ENCODE measurements around the gene THSD7A. TPM values are rescaled to one million over a fixed set of nuclear protein-coding genes. Genes with fewer than 3 reads are reported as not detected.

The THSD7A gene
- total RNA-seq, 1 experiment from 2014 or later = not detected

- no peak for DNase-seq
- H3K79me2 ChIP-seq (ENCODE audit: low read length) = no peaks in the 10 kb centered on the region
- no peak overlapping the region for H3K4me2 ChIP-seq (ENCODE audit: low read depth, low read length, poor library complexity, severe bottlenecking)
- H2AFZ ChIP-seq (ENCODE audit: low read length) = no peak overlapping the region
- no peak overlapping the region for H3K4me3 ChIP-seq (ENCODE audit: low read length)
- no peaks in the 10 kb centered on the region for H3K27me3 ChIP-seq (ENCODE audit: low read length)
- H3K9me2 ChIP-seq (replicated peaks; ENCODE audit: insufficient read depth, low read length) = no peaks in the 10 kb centered on the region
- no peak overlapping the region for H3K27ac ChIP-seq (ENCODE audit: low read length)
- H3K36me3 ChIP-seq (ENCODE audit: insufficient read depth, low read length) = no peaks in the 10 kb centered on the region
- no peaks in the 10 kb centered on the region for H4K20me1 ChIP-seq (ENCODE audit: insufficient read depth, low read depth, low read length)
- H3K9me3 ChIP-seq (ENCODE audit: low read length) = no peaks in the 10 kb centered on the region
- H3K4me1 ChIP-seq (ENCODE audit: low read length) = no peaks in the 10 kb centered on the region
- no peak overlapping the region for H3K9ac ChIP-seq (ENCODE audit: low read length)
These were observed 36.8 kb downstream of the THSD7A start for GRCh38 chr7:11795231-11795630.

- no peak overlapping the region for H3K27ac ChIP-seq (ENCODE audit: low read length)
- H3K9me2 ChIP-seq (replicated peaks; ENCODE audit: insufficient read depth, low read length) = no peaks in the 10 kb centered on the region
- no peak for DNase-seq
- no peaks in the 10 kb centered on the region for H3K36me3 ChIP-seq (ENCODE audit: insufficient read depth, low read length)
- no peaks in the 10 kb centered on the region for H3K27me3 ChIP-seq (ENCODE audit: low read length)
- H4K20me1 ChIP-seq (ENCODE audit: insufficient read depth, low read depth, low read length) = no peaks in the 10 kb centered on the region
- no peaks in the 10 kb centered on the region for H3K4me1 ChIP-seq (ENCODE audit: low read length)
- peak overlapping the region; percentile 57; the same call in 1 of the 2 replicates for H2AFZ ChIP-seq (ENCODE audit: low read length)
- H3K4me2 ChIP-seq (ENCODE audit: low read depth, low read length, poor library complexity, severe bottlenecking) = no peak overlapping the region
- H3K4me3 ChIP-seq (ENCODE audit: low read length) = no peak overlapping the region
- no peaks in the 10 kb centered on the region for H3K9me3 ChIP-seq (ENCODE audit: low read length)
- H3K79me2 ChIP-seq (ENCODE audit: low read length) = no peaks in the 10 kb centered on the region
- H3K9ac ChIP-seq (ENCODE audit: low read length) = no peak overlapping the region
These were observed 39.8 kb downstream of the THSD7A start for GRCh38 chr7:11792166-11792565.

GRCh38 chr7:11788568-11788967 is 43.4 kb downstream of the THSD7A start:
- Histone ChIP-seq H3K79me2 (ENCODE audit: low read length) (no peaks in the 10 kb centered on the region), H4K20me1 (ENCODE audit: insufficient read depth, low read depth, low read length) (no peaks in the 10 kb centered on the region), H2AFZ (ENCODE audit: low read length) (no peak overlapping the region), H3K9me2 (replicated peaks; ENCODE audit: insufficient read depth, low read length) (no peaks in the 10 kb centered on the region), H3K27me3 (ENCODE audit: low read length) (no peaks in the 10 kb centered on the region), H3K4me3 (ENCODE audit: low read length) (no peak overlapping the region), H3K4me2 (ENCODE audit: low read depth, low read length, poor library complexity, severe bottlenecking) (no peak overlapping the region), H3K4me1 (ENCODE audit: low read length) (no peaks in the 10 kb centered on the region), H3K9ac (ENCODE audit: low read length) (no peak overlapping the region), H3K9me3 (ENCODE audit: low read length) (no peaks in the 10 kb centered on the region), H3K27ac (ENCODE audit: low read length) (no peak overlapping the region), H3K36me3 (ENCODE audit: insufficient read depth, low read length) (no peaks in the 10 kb centered on the region)
- no peak for DNase-seq

- Histone ChIP-seq H3K79me2 (ENCODE audit: low read length) (no peaks in the 10 kb centered on the region), H3K4me3 (ENCODE audit: low read length) (no peak overlapping the region), H3K9me2 (replicated peaks; ENCODE audit: insufficient read depth, low read length) (no peaks in the 10 kb centered on the region), H3K9ac (ENCODE audit: low read length) (no peak overlapping the region), H3K9me3 (ENCODE audit: low read length) (no peaks in the 10 kb centered on the region), H3K4me1 (ENCODE audit: low read length) (no peaks in the 10 kb centered on the region), H2AFZ (ENCODE audit: low read length) (no peak overlapping the region), H3K27me3 (ENCODE audit: low read length) (no peaks in the 10 kb centered on the region), H3K36me3 (ENCODE audit: insufficient read depth, low read length) (no peaks in the 10 kb centered on the region), H4K20me1 (ENCODE audit: insufficient read depth, low read depth, low read length) (no peaks in the 10 kb centered on the region), H3K4me2 (ENCODE audit: low read depth, low read length, poor library complexity, severe bottlenecking) (no peak overlapping the region), H3K27ac (ENCODE audit: low read length) (no peak overlapping the region)
- no peak for DNase-seq
These were observed 44.5 kb downstream of the THSD7A start for GRCh38 chr7:11787534-11787933.

GRCh38 chr7:11786186-11786585 is 45.8 kb downstream of the THSD7A start:
- no peaks in the 10 kb centered on the region for H3K9me2 ChIP-seq (replicated peaks; ENCODE audit: insufficient read depth, low read length)
- H4K20me1 ChIP-seq (ENCODE audit: insufficient read depth, low read depth, low read length) = no peaks in the 10 kb centered on the region
- no peaks in the 10 kb centered on the region for H3K4me1 ChIP-seq (ENCODE audit: low read length)
- H3K4me2 ChIP-seq (ENCODE audit: low read depth, low read length, poor library complexity, severe bottlenecking) = no peak overlapping the region
- H3K27ac ChIP-seq (ENCODE audit: low read length) = no peak overlapping the region
- no peak overlapping the region for H3K4me3 ChIP-seq (ENCODE audit: low read length)
- no peak overlapping the region for H2AFZ ChIP-seq (ENCODE audit: low read length)
- no peaks in the 10 kb centered on the region for H3K79me2 ChIP-seq (ENCODE audit: low read length)
- no peaks in the 10 kb centered on the region for H3K9me3 ChIP-seq (ENCODE audit: low read length)
- no peaks in the 10 kb centered on the region for H3K36me3 ChIP-seq (ENCODE audit: insufficient read depth, low read length)
- DNase-seq = no peak
- no peak overlapping the region for H3K9ac ChIP-seq (ENCODE audit: low read length)
- no peaks in the 10 kb centered on the region for H3K27me3 ChIP-seq (ENCODE audit: low read length)

GRCh38 chr7:11784769-11785536 is 47.0 kb downstream of the THSD7A start:
- no peak overlapping the region for H3K4me2 ChIP-seq (ENCODE audit: low read depth, low read length, poor library complexity, severe bottlenecking)
- no peaks in the 10 kb centered on the region for H3K9me2 ChIP-seq (replicated peaks; ENCODE audit: insufficient read depth, low read length)
- no peak overlapping the region for H2AFZ ChIP-seq (ENCODE audit: low read length)
- H4K20me1 ChIP-seq (ENCODE audit: insufficient read depth, low read depth, low read length) = no peaks in the 10 kb centered on the region
- H3K4me1 ChIP-seq (ENCODE audit: low read length) = no peaks in the 10 kb centered on the region
- H3K27ac ChIP-seq (ENCODE audit: low read length) = no peak overlapping the region
- H3K9me3 ChIP-seq (ENCODE audit: low read length) = no peaks in the 10 kb centered on the region
- no peak overlapping the region for H3K9ac ChIP-seq (ENCODE audit: low read length)
- no peaks in the 10 kb centered on the region for H3K36me3 ChIP-seq (ENCODE audit: insufficient read depth, low read length)
- H3K27me3 ChIP-seq (ENCODE audit: low read length) = no peaks in the 10 kb centered on the region
- no peaks in the 10 kb centered on the region for H3K79me2 ChIP-seq (ENCODE audit: low read length)
- DNase-seq = no peak
- H3K4me3 ChIP-seq (ENCODE audit: low read length) = no peak overlapping the region

- Histone ChIP-seq H3K9ac (ENCODE audit: low read length) (no peak overlapping the region), H3K4me3 (ENCODE audit: low read length) (no peak overlapping the region), H3K27ac (ENCODE audit: low read length) (no peak overlapping the region), H3K4me2 (ENCODE audit: low read depth, low read length, poor library complexity, severe bottlenecking) (no peak overlapping the region), H4K20me1 (ENCODE audit: insufficient read depth, low read depth, low read length) (no peaks in the 10 kb centered on the region), H3K4me1 (ENCODE audit: low read length) (peaks cover 5% of the 10 kb centered on the region), H3K9me3 (ENCODE audit: low read length) (no peaks in the 10 kb centered on the region), H2AFZ (ENCODE audit: low read length) (0 out of 2 replicates have a peak overlapping the region, but pooled peaks have one; percentile 20), H3K36me3 (ENCODE audit: insufficient read depth, low read length) (no peaks in the 10 kb centered on the region), H3K27me3 (ENCODE audit: low read length) (no peaks in the 10 kb centered on the region), H3K79me2 (ENCODE audit: low read length) (no peaks in the 10 kb centered on the region), H3K9me2 (replicated peaks; ENCODE audit: insufficient read depth, low read length) (no peaks in the 10 kb centered on the region)
- no peak for DNase-seq
These were observed 51.9 kb downstream of the THSD7A start for GRCh38 chr7:11779864-11780674.

GRCh38 chr7:11776039-11776438 is 56.0 kb downstream of the THSD7A start:
- Histone ChIP-seq H3K4me1 (ENCODE audit: low read length) (peaks cover 5% of the 10 kb centered on the region), H2AFZ (ENCODE audit: low read length) (no peak overlapping the region), H3K9me2 (replicated peaks; ENCODE audit: insufficient read depth, low read length) (no peaks in the 10 kb centered on the region), H3K9me3 (ENCODE audit: low read length) (no peaks in the 10 kb centered on the region), H3K4me2 (ENCODE audit: low read depth, low read length, poor library complexity, severe bottlenecking) (peak overlapping the region; percentile 46), H3K9ac (ENCODE audit: low read length) (no peak overlapping the region), H3K27ac (ENCODE audit: low read length) (no peak overlapping the region), H4K20me1 (ENCODE audit: insufficient read depth, low read depth, low read length) (no peaks in the 10 kb centered on the region), H3K27me3 (ENCODE audit: low read length) (no peaks in the 10 kb centered on the region), H3K36me3 (ENCODE audit: insufficient read depth, low read length) (no peaks in the 10 kb centered on the region), H3K79me2 (ENCODE audit: low read length) (no peaks in the 10 kb centered on the region), H3K4me3 (ENCODE audit: low read length) (no peak overlapping the region)
- DNase-seq = no peak
